ENCODE measurements around the gene CA11. TPM values are rescaled to one million over a fixed set of nuclear protein-coding genes. Genes with fewer than 3 reads are reported as not detected.

The CA11 gene
- total and polyA plus RNA-seq, 9 donors = 6.2 to 22.1 (median 13.8) TPM

DNA sequence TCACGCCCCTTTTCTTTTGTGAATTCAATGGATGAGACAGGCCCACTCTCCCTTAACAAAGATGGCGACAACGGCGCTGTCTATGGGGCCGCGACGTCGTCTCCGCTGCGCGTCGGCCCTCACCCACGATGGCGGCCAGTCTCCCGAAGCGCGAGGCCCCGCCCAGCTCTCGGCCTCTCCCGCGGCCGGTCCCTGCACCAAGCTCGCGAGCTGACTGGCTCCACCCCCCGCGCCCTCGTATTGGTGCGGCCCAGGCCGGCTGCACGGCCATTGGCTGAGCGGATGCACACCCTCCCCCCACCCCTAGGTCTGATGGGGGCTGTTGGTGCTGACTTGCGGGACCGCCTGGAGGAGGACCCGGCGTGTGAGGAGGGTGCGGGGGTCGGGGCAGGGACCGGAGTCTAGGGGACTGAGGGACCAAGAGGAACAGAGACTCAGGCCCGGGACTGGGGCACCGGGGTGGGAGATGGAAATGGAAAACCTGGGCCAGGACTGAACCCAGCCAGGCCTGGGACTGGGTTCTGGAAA is 21.9 kb downstream of the CA11 start:
- Histone ChIP-seq H3K9me3 (replicated peaks; ENCODE audit: control insufficient read depth, low read depth, low read length) (no peaks in the 10 kb centered on the region), H3K4me1 (ENCODE audit: control insufficient read depth, insufficient read depth, low read length) (peaks cover 32% of the 10 kb centered on the region), H3K4me3 (ENCODE audit: low read length) (peak overlapping the region; percentile 54), H3K36me3 (ENCODE audit: control insufficient read depth, insufficient read depth, low read length) (peaks cover 29% of the 10 kb centered on the region), H3K27ac (ENCODE audit: low read length) (peak overlapping the region; percentile 90), H3K27me3 (ENCODE audit: control insufficient read depth, insufficient read depth, low read length) (no peaks in the 10 kb centered on the region)
- WGBS (ENCODE audit: insufficient coverage) = under 1% methylated on average over 25 of the region's 40 CpGs
- peak; percentile 99 for DNase-seq

DNA sequence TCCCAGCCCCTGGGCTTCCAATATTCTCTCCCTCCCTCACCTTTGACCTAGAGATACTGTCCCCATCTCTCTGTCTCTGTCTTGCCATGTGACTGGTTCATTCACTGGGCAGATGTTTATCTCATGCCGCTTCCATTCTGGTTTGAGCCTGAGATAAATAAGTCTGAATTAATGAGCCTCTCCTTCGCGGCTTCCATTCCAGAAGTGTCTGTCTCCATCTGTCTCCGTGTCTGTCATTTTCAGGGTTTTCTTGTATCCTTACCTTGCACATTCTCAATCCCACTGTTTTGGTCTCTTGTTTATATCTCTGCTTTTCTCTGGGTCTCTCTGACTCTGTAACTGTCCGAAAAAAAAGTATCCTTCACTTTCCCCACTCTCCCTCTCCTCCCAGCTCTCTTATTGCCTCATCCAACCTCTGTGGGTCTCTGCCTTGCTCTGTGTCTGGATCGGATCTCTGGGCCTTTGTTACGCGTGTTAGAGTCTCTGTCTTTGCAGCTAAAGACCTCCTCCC is 22.4 kb downstream of the CA11 start:
- peak overlapping the region; percentile 30 for H3K4me3 ChIP-seq (ENCODE audit: low read length)
- H3K27ac ChIP-seq (ENCODE audit: low read length) = peak overlapping the region; percentile 90
- peaks cover 32% of the 10 kb centered on the region for H3K4me1 ChIP-seq (ENCODE audit: control insufficient read depth, insufficient read depth, low read length)
- WGBS (ENCODE audit: insufficient coverage) = 11% methylated on average over 7 of the region's 8 CpGs
- no peaks in the 10 kb centered on the region for H3K27me3 ChIP-seq (ENCODE audit: control insufficient read depth, insufficient read depth, low read length)
- peak; percentile 31 for DNase-seq
- H3K9me3 ChIP-seq (replicated peaks; ENCODE audit: control insufficient read depth, low read depth, low read length) = no peaks in the 10 kb centered on the region
- H3K36me3 ChIP-seq (ENCODE audit: control insufficient read depth, insufficient read depth, low read length) = peaks cover 29% of the 10 kb centered on the region

DNA sequence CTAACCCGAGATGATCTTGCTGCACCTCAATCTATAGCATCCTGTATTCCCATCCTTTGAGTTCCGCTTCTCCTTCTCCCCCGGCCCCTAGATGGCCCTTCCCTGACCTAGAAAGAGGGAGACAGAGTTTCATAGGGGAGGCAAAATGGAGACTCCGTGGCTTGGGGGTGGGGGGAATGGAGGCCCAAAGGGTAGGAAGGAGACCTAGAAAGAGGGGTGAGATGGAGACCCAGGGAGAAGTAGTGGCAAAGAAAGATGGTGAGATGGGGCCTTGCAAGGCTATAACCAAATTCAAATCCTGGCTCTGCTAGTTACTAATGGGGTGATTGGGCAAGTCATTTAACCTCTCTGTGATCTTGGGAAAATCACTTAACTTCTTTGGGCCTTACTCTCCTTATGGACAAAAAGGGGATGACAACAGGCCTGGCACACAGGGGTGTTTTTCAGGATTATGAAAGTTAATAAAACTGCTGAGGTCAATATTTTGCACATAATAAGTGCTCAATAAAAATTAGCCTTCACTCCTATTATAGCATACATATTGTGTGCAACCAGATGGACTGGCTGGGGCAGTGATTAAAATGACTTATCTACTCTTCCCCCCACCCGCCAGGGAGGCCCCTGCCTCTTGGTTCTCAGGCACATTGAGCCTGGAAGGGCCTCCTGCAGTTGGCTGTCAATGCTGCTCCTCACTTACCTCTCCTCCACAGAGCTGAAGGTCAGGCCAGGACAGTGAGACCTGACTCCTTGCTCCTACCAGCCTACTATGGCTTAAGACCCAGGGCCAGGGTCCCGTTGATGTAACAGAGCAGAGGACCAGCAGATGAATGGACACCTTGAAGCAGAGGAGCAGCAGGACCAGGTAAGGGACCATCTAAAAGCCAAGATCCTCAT is 26.0 kb downstream of the CA11 start:
- H3K4me1 ChIP-seq (ENCODE audit: control insufficient read depth, insufficient read depth, low read length) = peaks cover 53% of the 10 kb centered on the region
- DNase-seq = peak; percentile 40
- H3K4me3 ChIP-seq (ENCODE audit: low read length) = peak overlapping the region; percentile 86

DNA sequence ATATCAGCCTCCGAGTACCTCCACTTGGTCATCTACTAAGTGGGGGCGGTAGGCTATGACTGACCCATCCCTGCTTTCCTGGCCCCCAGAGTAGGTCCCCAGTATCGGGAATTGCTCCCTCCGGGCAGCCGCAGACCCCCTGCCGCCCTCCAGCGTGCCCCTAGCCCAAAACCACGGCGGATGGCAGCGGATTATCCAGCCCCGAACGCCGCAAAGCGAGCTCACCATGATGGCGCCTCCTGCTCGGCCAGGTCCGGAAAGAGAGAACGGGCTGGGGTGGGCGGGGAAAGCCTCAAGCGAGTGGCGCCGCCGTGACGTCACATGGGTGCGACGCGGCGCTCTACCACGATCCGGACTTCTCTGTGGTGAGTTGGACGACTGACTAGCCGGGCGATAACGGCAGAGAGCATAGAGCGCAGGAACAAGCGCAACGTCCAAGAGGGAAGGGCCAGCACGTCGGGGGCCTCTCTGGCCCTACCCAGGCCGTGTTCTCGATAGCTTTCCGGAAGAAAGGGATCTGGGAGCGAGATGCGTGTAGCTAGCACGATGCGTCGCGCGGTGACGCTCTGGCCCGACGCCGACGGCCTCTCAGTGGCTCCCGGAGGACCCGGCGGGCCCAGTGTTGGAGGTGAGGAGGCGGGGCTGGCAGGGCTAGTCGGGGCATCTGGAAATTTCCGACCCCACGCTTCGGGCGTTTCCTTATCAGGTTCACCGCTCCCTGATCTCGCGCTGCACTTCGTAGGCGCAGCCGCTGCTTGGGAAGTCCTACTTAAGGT is 26.9 kb downstream of the CA11 start, which contains the start of the genes RPL18 and SPHK2:
Gene RPL18 (minus strand): TSS at position 263 of the 776 bp plus-strand sequence. CDS start 35 bp downstream, at position 228.
Gene SPHK2 (plus strand): TSS at position 591 of the 776 bp plus-strand sequence. CDS start 1,009 bp downstream, outside the sequence.
- peak; percentile 100 for DNase-seq
- Histone ChIP-seq H3K4me3 (ENCODE audit: low read length) (peak within 1 kb of the TSS; percentile 98), H3K27ac (ENCODE audit: low read length) (peak within 1 kb of the TSS; percentile 98), H3K9me3 (replicated peaks; ENCODE audit: control insufficient read depth, low read depth, low read length) (no peaks in the 10 kb centered on the region), H3K4me1 (ENCODE audit: control insufficient read depth, insufficient read depth, low read length) (peaks cover 54% of the 10 kb centered on the region), H3K36me3 (ENCODE audit: control insufficient read depth, insufficient read depth, low read length) (peaks cover 49% of the 10 kb centered on the region), H3K27me3 (ENCODE audit: control insufficient read depth, insufficient read depth, low read length) (no peaks in the 10 kb centered on the region)
- WGBS (ENCODE audit: insufficient coverage) = under 1% methylated on average over 68 of the region's 69 CpGs

More for the DNA sequence above, 26.0 kb downstream of the CA11 start:
- H3K27ac ChIP-seq (ENCODE audit: low read length) = peak overlapping the region; percentile 98
- H3K36me3 ChIP-seq (ENCODE audit: control insufficient read depth, insufficient read depth, low read length) = peaks cover 41% of the 10 kb centered on the region
- no peaks in the 10 kb centered on the region for H3K9me3 ChIP-seq (replicated peaks; ENCODE audit: control insufficient read depth, low read depth, low read length)
- 30% methylated on average over 3 of the region's 6 CpGs for WGBS (ENCODE audit: insufficient coverage)
- H3K27me3 ChIP-seq (ENCODE audit: control insufficient read depth, insufficient read depth, low read length) = no peaks in the 10 kb centered on the region

- no peaks in the 10 kb centered on the region for H3K9me3 ChIP-seq (replicated peaks; ENCODE audit: control insufficient read depth, low read depth, low read length)
- peaks cover 53% of the 10 kb centered on the region for H3K4me1 ChIP-seq (ENCODE audit: control insufficient read depth, insufficient read depth, low read length)
Measured at GRCh38 chr19:48618278-48618915, 27.6 kb downstream of the CA11 start.

DNA sequence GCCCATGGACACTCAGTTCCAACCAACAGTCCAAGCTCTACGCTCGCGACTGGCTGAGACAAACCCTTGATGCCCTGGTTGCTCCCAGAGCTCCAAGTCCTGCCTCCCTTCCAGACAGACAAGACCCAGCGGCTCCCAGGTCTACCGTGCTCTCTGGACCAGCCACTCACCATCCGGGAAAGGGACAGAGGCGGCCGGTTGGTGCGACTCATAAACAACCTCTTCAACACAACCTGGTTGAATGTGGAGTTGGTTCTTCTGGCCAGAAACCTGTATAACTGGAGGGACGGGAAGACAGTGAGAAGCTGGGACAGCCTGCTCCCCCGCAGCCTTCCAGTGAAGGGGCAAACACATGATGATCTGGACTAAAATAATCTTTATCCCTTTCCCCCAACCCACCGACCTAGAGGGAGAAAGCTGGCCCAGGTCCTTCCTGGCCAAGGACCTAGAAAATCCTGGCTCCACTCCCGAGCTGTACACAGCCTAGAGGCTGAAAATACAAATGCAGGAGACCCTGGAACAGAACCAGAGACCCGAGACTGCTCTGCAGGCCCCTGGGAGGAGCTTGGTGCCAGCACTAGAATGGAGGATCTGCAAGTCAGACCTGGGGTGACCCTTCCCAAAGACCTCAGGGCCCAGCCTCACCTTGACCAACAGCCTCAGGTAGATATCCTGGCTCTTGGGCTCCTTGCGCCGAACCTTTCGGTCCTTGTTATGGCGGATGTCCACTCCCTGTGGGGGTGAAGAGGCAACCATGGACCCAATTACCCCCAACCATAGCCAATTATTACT is 28.6 kb downstream of the CA11 start:
- Histone ChIP-seq H3K4me1 (ENCODE audit: control insufficient read depth, insufficient read depth, low read length) (peaks cover 45% of the 10 kb centered on the region), H3K27ac (ENCODE audit: low read length) (no peak overlapping the region)
- WGBS (ENCODE audit: insufficient coverage) = 10% methylated on average over 3 of the region's 18 CpGs

More at GRCh38 chr19:48618278-48618915, 27.6 kb downstream of the CA11 start:
- DNase-seq = peak; percentile 27
- no peaks in the 10 kb centered on the region for H3K27me3 ChIP-seq (ENCODE audit: control insufficient read depth, insufficient read depth, low read length)
- H3K36me3 ChIP-seq (ENCODE audit: control insufficient read depth, insufficient read depth, low read length) = peaks cover 49% of the 10 kb centered on the region
- peak overlapping the region; percentile 98 for H3K4me3 ChIP-seq (ENCODE audit: low read length)
- whole genome bisulfite sequencing (ENCODE audit: insufficient coverage) = under 1% methylated on average over 17 of the region's 18 CpGs
- H3K27ac ChIP-seq (ENCODE audit: low read length) = peak overlapping the region; percentile 92

GRCh38 chr19:48616491-48617056 is 29.4 kb downstream of the CA11 start:
- no peak overlapping the region for H3K27ac ChIP-seq (ENCODE audit: low read length)
- peaks cover 44% of the 10 kb centered on the region for H3K4me1 ChIP-seq (ENCODE audit: control insufficient read depth, insufficient read depth, low read length)
- H3K9me3 ChIP-seq (replicated peaks; ENCODE audit: control insufficient read depth, low read depth, low read length) = no peaks in the 10 kb centered on the region
- H3K4me3 ChIP-seq (ENCODE audit: low read length) = no peak overlapping the region
- no peak for DNase-seq
- 53% methylated on average over 2 of the region's 12 CpGs for WGBS (ENCODE audit: insufficient coverage)
- no peaks in the 10 kb centered on the region for H3K27me3 ChIP-seq (ENCODE audit: control insufficient read depth, insufficient read depth, low read length)
- H3K36me3 ChIP-seq (ENCODE audit: control insufficient read depth, insufficient read depth, low read length) = peaks cover 45% of the 10 kb centered on the region

More for the DNA sequence above, 28.6 kb downstream of the CA11 start:
- Histone ChIP-seq H3K27me3 (ENCODE audit: control insufficient read depth, insufficient read depth, low read length) (no peaks in the 10 kb centered on the region), H3K4me3 (ENCODE audit: low read length) (peak overlapping the region; percentile 98), H3K9me3 (replicated peaks; ENCODE audit: control insufficient read depth, low read depth, low read length) (no peaks in the 10 kb centered on the region), H3K36me3 (ENCODE audit: control insufficient read depth, insufficient read depth, low read length) (peaks cover 48% of the 10 kb centered on the region)
- DNase-seq = peak; percentile 73

DNA sequence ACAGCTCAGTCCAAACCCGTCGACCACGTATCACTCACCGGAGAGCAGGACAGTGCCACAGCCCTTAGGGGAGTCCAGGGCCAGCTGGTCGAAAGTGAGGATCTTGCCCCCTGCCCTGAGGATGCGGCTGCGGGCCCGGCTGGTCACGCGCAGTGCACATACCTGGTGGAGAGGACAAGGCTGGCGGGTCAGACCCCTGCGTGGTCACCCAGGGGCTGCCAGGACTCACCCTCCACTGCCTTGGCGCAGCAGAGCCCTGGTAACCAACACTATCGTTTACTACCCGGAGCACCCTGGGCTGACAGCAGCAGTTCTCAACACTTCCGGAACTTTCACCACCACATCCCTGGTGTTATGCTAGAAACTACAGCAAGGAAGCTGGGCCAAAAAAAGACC is 29.9 kb downstream of the CA11 start:
- no peak overlapping the region for H3K4me3 ChIP-seq (ENCODE audit: low read length)

More for the DNA sequence above, 29.9 kb downstream of the CA11 start:
- no peak for DNase-seq
- no peaks in the 10 kb centered on the region for H3K27me3 ChIP-seq (ENCODE audit: control insufficient read depth, insufficient read depth, low read length)
- peaks cover 43% of the 10 kb centered on the region for H3K36me3 ChIP-seq (ENCODE audit: control insufficient read depth, insufficient read depth, low read length)
- WGBS (ENCODE audit: insufficient coverage) = 83% methylated on average over 10 of the region's 16 CpGs
- no peak overlapping the region for H3K27ac ChIP-seq (ENCODE audit: low read length)
- peaks cover 44% of the 10 kb centered on the region for H3K4me1 ChIP-seq (ENCODE audit: control insufficient read depth, insufficient read depth, low read length)
- H3K9me3 ChIP-seq (replicated peaks; ENCODE audit: control insufficient read depth, low read depth, low read length) = no peaks in the 10 kb centered on the region
